ENCODE measurements around the gene RIIAD1. TPM values are rescaled to one million over a fixed set of nuclear protein-coding genes. Genes with fewer than 3 reads are reported as not detected.

RIIAD1 gene
- total RNA-seq, 2 donors from 2014 or later = 7.8 TPM; not detected in 1

DNA sequence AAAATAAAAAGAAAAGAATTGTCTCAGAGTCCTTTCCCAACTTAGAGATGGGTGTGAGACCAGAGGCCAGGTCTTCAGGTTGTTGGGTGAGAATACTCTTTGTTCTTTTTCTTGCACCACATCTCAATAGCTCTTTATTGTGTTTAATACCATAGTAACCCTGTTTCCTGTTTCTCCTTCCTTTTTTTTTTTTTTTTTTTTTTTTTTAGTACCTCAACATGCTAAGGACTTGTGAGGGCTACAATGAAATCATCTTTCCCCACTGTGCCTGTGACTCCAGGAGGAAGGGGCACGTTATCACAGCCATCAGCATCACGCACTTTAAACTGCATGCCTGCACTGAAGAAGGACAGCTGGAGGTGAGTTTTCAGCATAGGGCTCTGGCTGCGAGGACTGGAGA, 29.1 kb upstream of the RIIAD1 start:
- no peaks in the 10 kb centered on the region for H3K4me1 ChIP-seq (replicated peaks)
- peaks cover 0 to 3% of the 10 kb centered on the region in 2 donors for H3K36me3 ChIP-seq
- no peak for DNase-seq (ENCODE audit: low spot score)
- H3K4me3 ChIP-seq = no peak overlapping the region
- H3K27ac ChIP-seq = no peak overlapping the region
- TF ChIP-seq POLR2AphosphoS5 (IDR thresholded peaks at IDR 0.05) = no peak
- TF ChIP-seq POLR2A (IDR thresholded peaks at IDR 0.05) = no peak
- TF ChIP-seq, protein P1, sequence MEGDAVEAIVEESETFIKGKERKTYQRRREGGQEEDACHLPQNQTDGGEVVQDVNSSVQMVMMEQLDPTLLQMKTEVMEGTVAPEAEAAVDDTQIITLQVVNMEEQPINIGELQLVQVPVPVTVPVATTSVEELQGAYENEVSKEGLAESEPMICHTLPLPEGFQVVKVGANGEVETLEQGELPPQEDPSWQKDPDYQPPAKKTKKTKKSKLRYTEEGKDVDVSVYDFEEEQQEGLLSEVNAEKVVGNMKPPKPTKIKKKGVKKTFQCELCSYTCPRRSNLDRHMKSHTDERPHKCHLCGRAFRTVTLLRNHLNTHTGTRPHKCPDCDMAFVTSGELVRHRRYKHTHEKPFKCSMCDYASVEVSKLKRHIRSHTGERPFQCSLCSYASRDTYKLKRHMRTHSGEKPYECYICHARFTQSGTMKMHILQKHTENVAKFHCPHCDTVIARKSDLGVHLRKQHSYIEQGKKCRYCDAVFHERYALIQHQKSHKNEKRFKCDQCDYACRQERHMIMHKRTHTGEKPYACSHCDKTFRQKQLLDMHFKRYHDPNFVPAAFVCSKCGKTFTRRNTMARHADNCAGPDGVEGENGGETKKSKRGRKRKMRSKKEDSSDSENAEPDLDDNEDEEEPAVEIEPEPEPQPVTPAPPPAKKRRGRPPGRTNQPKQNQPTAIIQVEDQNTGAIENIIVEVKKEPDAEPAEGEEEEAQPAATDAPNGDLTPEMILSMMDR (IDR thresholded peaks at IDR 0.05) = no peak
- intact Hi-C loops (cut with DNase I) = no loop called here
- no peaks in the 10 kb centered on the region for H3K9me3 ChIP-seq
- WGBS = 76% methylated on average over 3 of the region's 3 CpGs
- no peaks in the 10 kb centered on the region for H3K27me3 ChIP-seq (replicated peaks; ENCODE audit: insufficient read depth)

DNA sequence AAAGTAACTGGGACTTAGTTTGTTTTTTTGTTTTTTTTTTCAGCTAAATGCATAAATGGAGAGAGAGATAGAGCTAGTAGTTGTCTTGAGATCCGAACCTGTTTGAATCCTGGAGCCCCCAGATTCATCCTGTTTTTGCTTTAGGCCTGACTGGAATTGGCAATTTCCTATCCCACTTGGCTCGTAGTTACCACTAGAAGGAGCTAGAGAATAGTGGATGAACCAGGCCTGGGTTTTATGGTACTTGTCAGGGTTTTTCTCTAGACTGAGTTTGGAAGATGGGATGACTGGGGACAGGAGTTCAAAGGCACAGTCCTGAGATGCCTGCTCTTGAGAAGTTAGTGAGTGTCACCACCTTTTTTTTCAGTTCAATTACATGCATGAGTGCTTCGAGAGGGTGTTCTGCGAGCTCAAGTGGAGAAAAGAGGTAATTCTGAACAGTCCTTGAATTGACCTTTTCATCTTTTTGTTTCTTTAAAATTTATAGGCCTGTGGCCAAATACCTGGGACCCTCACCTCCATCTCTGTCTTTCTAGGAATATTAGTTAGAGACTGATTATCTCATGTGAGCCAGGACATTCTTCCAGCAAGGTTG, 28.2 kb upstream of the RIIAD1 start:
- TF ChIP-seq POLR2AphosphoS5 (IDR thresholded peaks at IDR 0.05) (peak; percentile 26), POLR2A (IDR thresholded peaks at IDR 0.05) (no peak)
- TF ChIP-seq, protein P1 (IDR thresholded peaks at IDR 0.05) = peak in 3 of 4 experiments; percentile 20 to 48 (median 46)
- DNase-seq (ENCODE audit: low spot score) = no peak
- Histone ChIP-seq H3K9me3 (no peaks in the 10 kb centered on the region), H3K4me3 (no peak overlapping the region), H3K27me3 (replicated peaks; ENCODE audit: insufficient read depth) (no peaks in the 10 kb centered on the region), H3K4me1 (replicated peaks) (no peaks in the 10 kb centered on the region), H3K27ac (no peak overlapping the region), H3K36me3 (peaks cover 0 to 3% of the 10 kb centered on the region in 2 donors)
- 64% methylated on average over 4 of the region's 4 CpGs for WGBS
- intact Hi-C loops (cut with DNase I) = no loop called here

DNA sequence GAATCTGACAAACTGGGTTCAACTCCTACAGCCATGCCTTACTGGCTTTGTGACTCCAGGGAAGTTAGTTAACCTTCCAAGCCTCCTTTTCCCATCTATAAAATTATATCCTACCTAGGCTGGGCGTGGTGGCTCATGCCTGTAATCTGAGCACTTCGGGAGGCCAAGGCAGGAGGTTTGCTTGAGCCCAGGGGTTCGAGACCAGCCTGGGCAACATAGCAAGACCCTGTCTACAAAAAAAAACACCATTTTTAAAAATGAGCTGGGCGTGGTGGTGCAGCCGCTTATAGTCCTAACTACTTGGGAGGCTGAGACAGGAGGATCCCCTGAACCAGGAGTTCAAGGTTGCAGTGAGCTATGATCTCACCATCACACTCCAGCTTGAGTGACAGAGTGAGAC, 19.8 kb upstream of the RIIAD1 start:
- no peaks in the 10 kb centered on the region for H3K4me1 ChIP-seq (replicated peaks)
- no peaks in the 10 kb centered on the region for H3K27me3 ChIP-seq (replicated peaks; ENCODE audit: insufficient read depth)
- no peak overlapping the region for H3K27ac ChIP-seq
- 95% methylated on average over 5 of the region's 5 CpGs for WGBS
- intact Hi-C loops (cut with DNase I) = no loop called here
- no peak overlapping the region for H3K4me3 ChIP-seq
- no peaks in the 10 kb centered on the region for H3K9me3 ChIP-seq
- no peak for DNase-seq (ENCODE audit: low spot score)
- TF ChIP-seq, protein P1 (IDR thresholded peaks at IDR 0.05) = no peak
- no peak for TF ChIP-seq POLR2A (IDR thresholded peaks at IDR 0.05)
- TF ChIP-seq POLR2AphosphoS5 (IDR thresholded peaks at IDR 0.05) = no peak
- H3K36me3 ChIP-seq = no peaks in the 10 kb centered on the region

DNA sequence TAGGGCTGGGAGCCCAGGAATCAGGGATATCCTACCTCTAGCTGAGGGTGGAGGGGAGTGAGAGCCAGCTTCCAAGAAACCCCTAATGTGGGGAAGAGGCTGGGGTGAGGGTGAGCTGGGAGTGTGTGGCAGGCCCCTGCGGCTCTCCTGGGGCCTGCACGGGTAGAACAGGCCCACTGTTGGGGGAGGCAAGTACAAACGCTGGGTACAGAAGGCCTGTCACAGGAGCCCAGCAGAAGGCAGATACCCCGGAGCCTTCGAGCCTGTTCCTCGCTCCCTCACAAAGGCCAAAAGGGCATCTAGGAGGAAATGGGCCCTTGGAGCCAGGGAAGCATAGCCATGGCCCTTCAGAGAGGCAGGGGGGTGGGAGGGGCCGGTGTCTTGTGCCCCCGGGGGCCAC, 18.4 kb upstream of the RIIAD1 start:
- DNase-seq (ENCODE audit: low spot score) = no peak
- Histone ChIP-seq H3K4me3 (no peak overlapping the region), H3K27ac (no peak overlapping the region), H3K36me3 (no peaks in the 10 kb centered on the region), H3K4me1 (replicated peaks) (no peaks in the 10 kb centered on the region), H3K27me3 (replicated peaks; ENCODE audit: insufficient read depth) (no peaks in the 10 kb centered on the region), H3K9me3 (no peaks in the 10 kb centered on the region)
- intact Hi-C loops (cut with DNase I) = no loop called here
- TF ChIP-seq POLR2A (IDR thresholded peaks at IDR 0.05) (no peak), POLR2AphosphoS5 (IDR thresholded peaks at IDR 0.05) (no peak)
- TF ChIP-seq, protein P1 (IDR thresholded peaks at IDR 0.05) = no peak
- 45% methylated on average over 8 of the region's 8 CpGs for WGBS

DNA sequence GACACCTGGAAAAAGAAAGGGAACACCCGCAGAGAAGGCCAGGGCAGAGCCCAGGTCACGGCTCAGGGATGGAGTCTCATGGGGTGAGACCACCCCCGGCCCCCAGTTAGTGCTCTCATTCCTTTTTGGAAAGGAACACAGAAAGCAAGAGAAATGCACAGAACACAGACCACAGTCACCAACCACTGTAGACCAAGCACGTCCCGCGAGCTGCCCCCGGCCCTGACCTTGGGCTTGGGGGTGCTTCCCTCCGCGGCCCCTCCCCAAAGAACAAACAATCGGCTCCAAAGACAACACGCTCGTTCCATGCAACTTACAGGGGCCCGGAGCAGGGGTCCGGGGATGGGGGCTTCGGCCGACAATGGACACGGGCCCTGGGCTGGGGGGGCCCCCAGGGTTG, 17.5 kb upstream of the RIIAD1 start:
- TF ChIP-seq, protein P1 (IDR thresholded peaks at IDR 0.05) = no peak
- TF ChIP-seq POLR2A (IDR thresholded peaks at IDR 0.05) = no peak
- TF ChIP-seq POLR2AphosphoS5 (IDR thresholded peaks at IDR 0.05) = no peak
- Histone ChIP-seq H3K4me1 (replicated peaks) (no peaks in the 10 kb centered on the region), H3K27me3 (replicated peaks; ENCODE audit: insufficient read depth) (no peaks in the 10 kb centered on the region), H3K36me3 (no peaks in the 10 kb centered on the region), H3K27ac (no peak overlapping the region), H3K4me3 (no peak overlapping the region), H3K9me3 (no peaks in the 10 kb centered on the region)
- no peak for DNase-seq (ENCODE audit: low spot score)
- 70% methylated on average over 17 of the region's 17 CpGs for WGBS
- intact Hi-C loops (cut with DNase I) = no loop called here
